SK-N-SH treated with all-trans-retinoic acid at 6 μM for 48 hours (cell line): ENCODE measurements around the gene ORC5.
"Not testable (repeated sequence)": the region's sequence is repeated elsewhere in the genome, so short reads cannot be mapped to it uniquely, and the experiment has no call there.

ENCODE experiments used
- ATAC-seq: fragments of 200-7000 bp; cut with Tn5 transposase; 3 replicates; pipeline ENCODE4 v1.9.1; 2020; ENCODE audit warnings: mild to moderate bottlenecking, moderate library complexity
- ARNTL ChIP-seq: fragments of 450-650 bp; formaldehyde crosslinking; IDR thresholded peaks from 2 replicates; pipeline ENCODE4 v1.5.0; 2020; ENCODE audit warnings: low read depth, mild to moderate bottlenecking, moderate library complexity, borderline replicate concordance
- BACH2 ChIP-seq: fragments of 250-450 bp; sonication (Bioruptor Pico); IDR thresholded peaks from 2 replicates; pipeline ENCODE4 v1.9.0; 2021; ENCODE audit warnings: mild to moderate bottlenecking, borderline replicate concordance
- CREB5 ChIP-seq: fragments of 250-450 bp; sonication (Bioruptor Pico); IDR thresholded peaks from 2 replicates; pipeline ENCODE4 v1.5.1; 2020; ENCODE audit warnings: low read depth, mild to moderate bottlenecking, moderate library complexity
- ESRRG ChIP-seq: fragments of 250-450 bp; sonication (Bioruptor Pico); IDR thresholded peaks from 2 replicates; pipeline ENCODE4 v1.6.1; 2021; ENCODE audit warnings: mild to moderate bottlenecking
- GLIS3 ChIP-seq: fragments of 250-450 bp; sonication (Bioruptor Pico); IDR thresholded peaks from 2 replicates; pipeline ENCODE4 v1.5.0; 2020; ENCODE audit warnings: mild to moderate bottlenecking, moderate library complexity
- ISL1 ChIP-seq: fragments of 250-450 bp; sonication (Bioruptor Pico); IDR thresholded peaks from 2 replicates; pipeline ENCODE4 v2.1.2; 2022; ENCODE audit warnings: mild to moderate bottlenecking, moderate library complexity
- OSR1 ChIP-seq: fragments of 250-450 bp; sonication (Bioruptor Pico); IDR thresholded peaks from 2 replicates; pipeline ENCODE4 v1.8.0; 2022; ENCODE audit warnings: moderate library complexity, mild to moderate bottlenecking, inconsistent platforms
- SNAI2 ChIP-seq: fragments of 250-450 bp; sonication (Bioruptor Pico); IDR thresholded peaks from 2 replicates; pipeline ENCODE4 v1.5.0; 2020; ENCODE audit warnings: mild to moderate bottlenecking, moderate library complexity
- ZC3H10 ChIP-seq: fragments of 250-450 bp; sonication (Bioruptor Pico); IDR thresholded peaks from 2 replicates; pipeline ENCODE4 v1.5.1; 2021; ENCODE audit warnings: mild to moderate bottlenecking, moderate library complexity
- ZFP30 ChIP-seq: fragments of 450-650 bp; formaldehyde crosslinking; IDR thresholded peaks from 2 replicates; pipeline ENCODE4 v1.5.0; 2022; ENCODE audit warnings: mild to moderate bottlenecking, moderate library complexity
- ZNF565 ChIP-seq: fragments of 450-650 bp; formaldehyde crosslinking; conservative IDR thresholded peaks from 2 replicates; pipeline ENCODE4 v1.5.0; 2020; ENCODE audit warnings: low read depth, mild to moderate bottlenecking, moderate library complexity
- ZNF70 ChIP-seq: fragments of 450-650 bp; formaldehyde crosslinking; IDR thresholded peaks from 2 replicates; pipeline ENCODE4 v1.5.0; 2020; ENCODE audit warnings: mild to moderate bottlenecking, moderate library complexity
- ZNF8 ChIP-seq: fragments of 450-650 bp; formaldehyde crosslinking; IDR thresholded peaks from 2 replicates; pipeline ENCODE4 v1.5.0; 2020; ENCODE audit warnings: mild to moderate bottlenecking, moderate library complexity
- TF ChIP-seq, protein P1 (sequence below): fragments of 250-450 bp; sonication (Bioruptor Pico); IDR thresholded peaks from 2 replicates; pipeline ENCODE4 v1.5.1; 2021; ENCODE audit warnings: mild to moderate bottlenecking, moderate library complexity
- TF ChIP-seq, protein P2 (sequence below): fragments of 250-450 bp; sonication (Bioruptor Pico); IDR thresholded peaks from 2 replicates; pipeline ENCODE4 v1.8.0; 2021; ENCODE audit warnings: low read depth, mild to moderate bottlenecking, moderate library complexity, borderline replicate concordance
- TF ChIP-seq, protein P3 (sequence below): fragments of 250-450 bp; sonication (Bioruptor Pico); IDR thresholded peaks from 2 replicates; pipeline ENCODE4 v1.5.0; 2020; ENCODE audit warnings: mild to moderate bottlenecking, moderate library complexity

ORC5 gene

DNA sequence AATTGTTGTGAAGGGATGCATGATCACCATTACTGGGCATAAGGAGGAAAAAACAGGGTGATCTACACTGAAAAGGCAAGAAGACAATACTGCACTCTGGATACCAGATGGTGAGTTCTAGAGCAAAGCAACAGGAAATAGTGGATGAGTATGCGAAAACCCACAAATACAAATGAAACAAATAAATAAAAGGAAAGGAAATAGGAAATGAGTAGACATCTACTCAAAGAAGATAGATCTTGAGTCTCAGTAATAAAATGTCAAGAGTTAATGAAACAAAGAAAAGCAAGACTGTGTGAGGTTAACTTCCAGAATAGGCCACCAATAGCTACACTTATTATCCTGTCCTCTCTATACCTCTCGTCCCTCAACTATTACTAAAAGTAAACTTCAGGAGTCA lies 11.7 kb downstream of the ORC5 start:
- ATAC-seq = no peak
- no peak for TF ChIP-seq ZFP30
- TF ChIP-seq, all 23 proteins: peak for 0

- TF ChIP-seq ARNTL (CRISPR knock-in tag) (no peak), ZNF8 (CRISPR knock-in tag) (no peak), BACH2 (CRISPR knock-in tag) (no peak), ESRRG (no peak), ZC3H10 (CRISPR knock-in tag) (no peak), SNAI2 (no peak)
- TF ChIP-seq, protein P1, sequence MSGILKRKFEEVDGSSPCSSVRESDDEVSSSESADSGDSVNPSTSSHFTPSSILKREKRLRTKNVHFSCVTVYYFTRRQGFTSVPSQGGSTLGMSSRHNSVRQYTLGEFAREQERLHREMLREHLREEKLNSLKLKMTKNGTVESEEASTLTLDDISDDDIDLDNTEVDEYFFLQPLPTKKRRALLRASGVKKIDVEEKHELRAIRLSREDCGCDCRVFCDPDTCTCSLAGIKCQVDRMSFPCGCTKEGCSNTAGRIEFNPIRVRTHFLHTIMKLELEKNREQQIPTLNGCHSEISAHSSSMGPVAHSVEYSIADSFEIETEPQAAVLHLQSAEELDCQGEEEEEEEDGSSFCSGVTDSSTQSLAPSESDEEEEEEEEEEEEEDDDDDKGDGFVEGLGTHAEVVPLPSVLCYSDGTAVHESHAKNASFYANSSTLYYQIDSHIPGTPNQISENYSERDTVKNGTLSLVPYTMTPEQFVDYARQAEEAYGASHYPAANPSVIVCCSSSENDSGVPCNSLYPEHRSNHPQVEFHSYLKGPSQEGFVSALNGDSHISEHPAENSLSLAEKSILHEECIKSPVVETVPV (CRISPR knock-in tag) = no peak
- TF ChIP-seq, protein P2, sequence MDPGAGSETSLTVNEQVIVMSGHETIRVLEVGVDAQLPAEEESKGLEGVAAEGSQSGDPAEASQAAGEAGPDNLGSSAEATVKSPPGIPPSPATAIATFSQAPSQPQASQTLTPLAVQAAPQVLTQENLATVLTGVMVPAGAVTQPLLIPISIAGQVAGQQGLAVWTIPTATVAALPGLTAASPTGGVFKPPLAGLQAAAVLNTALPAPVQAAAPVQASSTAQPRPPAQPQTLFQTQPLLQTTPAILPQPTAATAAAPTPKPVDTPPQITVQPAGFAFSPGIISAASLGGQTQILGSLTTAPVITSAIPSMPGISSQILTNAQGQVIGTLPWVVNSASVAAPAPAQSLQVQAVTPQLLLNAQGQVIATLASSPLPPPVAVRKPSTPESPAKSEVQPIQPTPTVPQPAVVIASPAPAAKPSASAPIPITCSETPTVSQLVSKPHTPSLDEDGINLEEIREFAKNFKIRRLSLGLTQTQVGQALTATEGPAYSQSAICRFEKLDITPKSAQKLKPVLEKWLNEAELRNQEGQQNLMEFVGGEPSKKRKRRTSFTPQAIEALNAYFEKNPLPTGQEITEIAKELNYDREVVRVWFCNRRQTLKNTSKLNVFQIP (CRISPR knock-in tag) = no peak
- TF ChIP-seq, all 23 proteins: peak for 0
These were observed 15.4 kb downstream of the ORC5 start for GRCh38 chr7:104192434-104192833.

DNA sequence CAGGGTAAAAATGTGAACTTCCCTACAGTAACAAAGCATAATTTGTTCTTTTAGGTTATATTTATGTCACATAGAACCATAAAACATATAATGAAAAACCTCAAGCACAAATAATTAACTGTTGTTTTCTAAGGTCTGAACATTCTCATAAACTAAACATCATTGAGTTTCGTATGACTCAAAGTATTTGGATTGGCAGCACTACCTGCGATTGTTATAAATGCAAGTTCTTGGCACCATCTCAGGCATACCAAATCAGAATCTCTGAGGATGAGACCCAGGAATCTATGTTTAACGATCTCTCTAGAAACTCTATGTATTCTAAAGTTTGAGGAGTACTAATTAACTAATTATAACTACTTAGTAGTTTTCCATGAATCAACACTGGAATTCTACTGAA lies 22.5 kb downstream of the ORC5 start:
- TF ChIP-seq ISL1 (CRISPR knock-in tag) (peak; percentile 23; the same call in 1 of the 2 replicates), ZNF70 (no peak)
- no peak for ATAC-seq

More at GRCh38 chr7:104192434-104192833, 15.4 kb downstream of the ORC5 start:
- ATAC-seq = no peak

GRCh38 chr7:104179178-104179577 lies 28.6 kb downstream of the ORC5 start:
- no peak for ATAC-seq
- no peak for TF ChIP-seq OSR1 (CRISPR knock-in tag)
- no peak for TF ChIP-seq CREB5 (CRISPR knock-in tag)

DNA sequence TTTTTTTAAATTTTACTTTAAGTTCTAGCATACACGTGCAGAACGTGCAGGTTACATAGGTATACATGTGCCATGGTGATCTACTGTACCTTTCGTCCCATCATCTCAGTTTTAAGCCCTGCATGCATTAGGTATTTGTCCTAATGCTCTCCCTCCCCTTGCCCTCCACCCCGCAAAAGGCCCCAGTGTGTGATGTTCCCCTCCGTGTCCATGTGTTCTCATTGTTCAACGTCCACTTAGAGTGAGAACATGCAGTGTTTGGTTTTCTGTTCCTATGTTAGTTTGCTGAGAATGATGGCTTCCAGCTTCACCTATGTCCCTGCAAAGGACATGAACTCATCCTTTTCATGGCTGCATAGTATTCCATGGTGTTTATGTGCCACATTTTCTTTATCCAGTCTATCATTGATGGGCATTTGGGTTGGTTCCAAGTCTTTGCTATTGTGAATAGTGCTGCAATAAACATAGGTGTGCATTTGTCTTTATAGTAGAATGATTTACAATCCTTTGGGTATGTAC lies 30.2 kb downstream of the ORC5 start:
- ATAC-seq = not testable (repeated sequence)

DNA sequence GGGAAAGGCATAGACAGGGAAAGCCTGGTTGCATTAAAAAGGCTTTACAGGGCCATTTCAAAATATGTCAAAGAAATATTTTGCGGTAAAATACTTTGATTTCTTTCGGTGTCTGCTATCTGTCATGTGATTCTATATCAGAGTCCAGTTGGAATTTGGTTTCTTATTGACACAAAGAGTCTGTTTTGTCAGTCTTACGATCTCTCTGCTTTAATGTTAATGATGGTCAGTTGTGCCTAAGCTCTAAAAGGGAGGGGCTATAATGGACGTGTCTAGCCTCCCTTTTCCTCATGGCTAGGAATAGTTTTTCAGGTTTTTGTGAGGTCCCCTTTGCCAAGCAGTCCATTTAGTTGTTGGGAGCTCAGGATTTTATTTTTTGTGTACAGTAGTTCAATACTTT lies 31.5 kb downstream of the ORC5 start:
- TF ChIP-seq ZC3H10 (CRISPR knock-in tag) (no peak), ZFP30 (no peak), GLIS3 (no peak), ZNF565 (CRISPR knock-in tag) (no peak), ZNF70 (no peak)
- TF ChIP-seq, protein P1 (CRISPR knock-in tag) = no peak

DNA sequence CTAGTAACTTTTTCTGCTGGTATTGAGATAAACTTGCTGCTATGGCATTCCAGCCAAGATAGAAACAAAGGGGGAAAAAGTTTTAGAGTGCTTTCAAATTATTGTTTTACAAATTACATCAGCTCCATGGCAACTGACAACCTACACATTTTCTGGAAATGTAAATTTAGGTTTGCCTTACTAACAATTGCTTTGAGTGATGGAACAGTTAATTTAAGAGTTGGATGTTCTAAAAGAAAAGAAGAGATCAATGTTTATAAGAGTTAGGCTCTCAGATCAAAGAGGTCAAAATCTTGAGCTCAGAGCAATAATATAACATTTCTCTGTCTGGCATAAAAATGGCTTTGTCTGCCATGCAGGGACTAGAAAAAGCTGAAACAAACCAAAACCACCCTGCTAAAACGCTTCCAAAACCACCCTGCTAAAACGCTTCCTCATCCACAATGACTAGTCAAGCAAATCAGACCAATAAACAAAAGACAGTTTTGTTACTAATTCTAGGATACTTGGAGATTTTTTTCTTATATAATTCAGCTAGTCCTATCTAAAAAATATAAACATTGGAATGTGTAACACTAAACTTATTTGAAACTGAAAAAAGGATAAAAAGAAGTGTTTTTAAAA lies 32.3 kb downstream of the ORC5 start:
- no peak for ATAC-seq
- TF ChIP-seq ZNF8 (CRISPR knock-in tag) = no peak
- no peak for TF ChIP-seq ARNTL (CRISPR knock-in tag)
- TF ChIP-seq, protein P2 (CRISPR knock-in tag) = no peak
- no peak for TF ChIP-seq BACH2 (CRISPR knock-in tag)
- no peak for TF ChIP-seq ZNF565 (CRISPR knock-in tag)
- TF ChIP-seq, protein P3, sequence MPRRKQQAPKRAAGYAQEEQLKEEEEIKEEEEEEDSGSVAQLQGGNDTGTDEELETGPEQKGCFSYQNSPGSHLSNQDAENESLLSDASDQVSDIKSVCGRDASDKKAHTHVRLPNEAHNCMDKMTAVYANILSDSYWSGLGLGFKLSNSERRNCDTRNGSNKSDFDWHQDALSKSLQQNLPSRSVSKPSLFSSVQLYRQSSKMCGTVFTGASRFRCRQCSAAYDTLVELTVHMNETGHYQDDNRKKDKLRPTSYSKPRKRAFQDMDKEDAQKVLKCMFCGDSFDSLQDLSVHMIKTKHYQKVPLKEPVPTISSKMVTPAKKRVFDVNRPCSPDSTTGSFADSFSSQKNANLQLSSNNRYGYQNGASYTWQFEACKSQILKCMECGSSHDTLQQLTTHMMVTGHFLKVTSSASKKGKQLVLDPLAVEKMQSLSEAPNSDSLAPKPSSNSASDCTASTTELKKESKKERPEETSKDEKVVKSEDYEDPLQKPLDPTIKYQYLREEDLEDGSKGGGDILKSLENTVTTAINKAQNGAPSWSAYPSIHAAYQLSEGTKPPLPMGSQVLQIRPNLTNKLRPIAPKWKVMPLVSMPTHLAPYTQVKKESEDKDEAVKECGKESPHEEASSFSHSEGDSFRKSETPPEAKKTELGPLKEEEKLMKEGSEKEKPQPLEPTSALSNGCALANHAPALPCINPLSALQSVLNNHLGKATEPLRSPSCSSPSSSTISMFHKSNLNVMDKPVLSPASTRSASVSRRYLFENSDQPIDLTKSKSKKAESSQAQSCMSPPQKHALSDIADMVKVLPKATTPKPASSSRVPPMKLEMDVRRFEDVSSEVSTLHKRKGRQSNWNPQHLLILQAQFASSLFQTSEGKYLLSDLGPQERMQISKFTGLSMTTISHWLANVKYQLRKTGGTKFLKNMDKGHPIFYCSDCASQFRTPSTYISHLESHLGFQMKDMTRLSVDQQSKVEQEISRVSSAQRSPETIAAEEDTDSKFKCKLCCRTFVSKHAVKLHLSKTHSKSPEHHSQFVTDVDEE = no peak
- TF ChIP-seq GLIS3 = no peak
- no peak for TF ChIP-seq SNAI2

More for the DNA sequence above, 31.5 kb downstream of the ORC5 start:
- ATAC-seq = no peak
